ENCODE data around the gene NPB.

NPB gene

GRCh38 chr17:81902023-81902652 lies at the start of gene NPB:
Gene NPB (plus strand): TSS chr17:81902238. CDS start chr17:81902278, 40 bp downstream.
- DNase-seq (ENCODE audit: low spot score), result no peak

- DNase-seq (ENCODE audit: low spot score), result peak; percentile 37
Measured at GRCh38 chr17:81854974-81855774, 46.9 kb upstream of the NPB start.

- DNase-seq (ENCODE audit: low spot score), result no peak
Measured at GRCh38 chr17:81858170-81858966, 43.7 kb upstream of the NPB start.

GRCh38 chr17:81858967-81859905 lies 42.8 kb upstream of the NPB start:
- DNase-seq (ENCODE audit: low spot score), result peak; percentile 40

- no peak for DNase-seq (ENCODE audit: low spot score)
Measured at GRCh38 chr17:81859906-81860755, 41.9 kb upstream of the NPB start, which contains the start of gene P4HB. Gene P4HB (minus strand): TSS chr17:81860535. CDS start chr17:81860471, 64 bp downstream.

GRCh38 chr17:81860756-81861568 lies 41.1 kb upstream of the NPB start:
- DNase-seq (ENCODE audit: low spot score), result peak; percentile 100

- no peak for DNase-seq (ENCODE audit: low spot score)
Measured at GRCh38 chr17:81863123-81863675, 38.8 kb upstream of the NPB start.

- DNase-seq (ENCODE audit: low spot score), result no peak
Measured at GRCh38 chr17:81863833-81864768, 37.9 kb upstream of the NPB start.

GRCh38 chr17:81865358-81865732 lies 36.7 kb upstream of the NPB start:
- DNase-seq (ENCODE audit: low spot score), result no peak

GRCh38 chr17:81865733-81866439 lies 36.2 kb upstream of the NPB start:
- no peak for DNase-seq (ENCODE audit: low spot score)

GRCh38 chr17:81866440-81867169 lies 35.4 kb upstream of the NPB start:
- no peak for DNase-seq (ENCODE audit: low spot score)

GRCh38 chr17:81867170-81867990 lies 34.7 kb upstream of the NPB start:
- no peak for DNase-seq (ENCODE audit: low spot score)

GRCh38 chr17:81867991-81868673 lies 33.9 kb upstream of the NPB start:
- DNase-seq (ENCODE audit: low spot score), result no peak

- no peak for DNase-seq (ENCODE audit: low spot score)
Measured at GRCh38 chr17:81868674-81869220, 33.3 kb upstream of the NPB start.
